ENCODE data around the gene HDC. TPM values are rescaled to one million over a fixed set of nuclear protein-coding genes. Genes with fewer than 3 reads are reported as not detected.

The HDC gene
- total and polyA plus RNA-seq, 12 donors, result 0.11 to 0.32 (median 0.19) TPM; not detected in 6

DNA sequence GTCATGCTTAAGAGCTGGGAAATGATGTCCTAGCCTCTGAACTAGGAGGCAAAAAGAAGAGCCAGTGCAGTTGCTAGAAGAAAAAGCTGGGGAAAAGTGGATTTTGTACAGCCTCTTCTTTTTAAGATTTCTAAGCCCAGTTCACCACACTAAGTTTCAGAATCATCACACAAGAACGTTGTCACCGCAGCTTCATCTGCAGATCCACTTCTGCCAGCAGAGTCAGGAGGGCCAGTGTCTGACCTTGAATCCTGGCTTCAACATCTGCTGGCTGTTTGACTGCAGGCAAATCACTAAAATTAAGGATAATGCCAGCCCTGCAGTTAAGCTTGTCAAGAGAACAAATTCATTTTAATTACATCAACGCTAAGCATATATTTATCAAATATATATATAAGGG lies 36.2 kb downstream of the HDC start:
- Histone ChIP-seq H3K9me3 (replicated peaks in 1 of 3) (no peaks in the 10 kb centered on the region), H3K27me3 (no peaks in the 10 kb centered on the region), H3K4me3 (no peak overlapping the region), H3K4me1 (replicated peaks in 1 of 2) (no peaks in the 10 kb centered on the region), H3K36me3 (replicated peaks in 1 of 2) (no peaks in the 10 kb centered on the region), H3K27ac (no peak overlapping the region)
- WGBS, 4 donors, result 38 to 59% (median 42%) methylated on average over 3 of the region's 3 CpGs
- intact Hi-C loops (cut with DNase I), result no loop called here
- TF ChIP-seq, protein P1, sequence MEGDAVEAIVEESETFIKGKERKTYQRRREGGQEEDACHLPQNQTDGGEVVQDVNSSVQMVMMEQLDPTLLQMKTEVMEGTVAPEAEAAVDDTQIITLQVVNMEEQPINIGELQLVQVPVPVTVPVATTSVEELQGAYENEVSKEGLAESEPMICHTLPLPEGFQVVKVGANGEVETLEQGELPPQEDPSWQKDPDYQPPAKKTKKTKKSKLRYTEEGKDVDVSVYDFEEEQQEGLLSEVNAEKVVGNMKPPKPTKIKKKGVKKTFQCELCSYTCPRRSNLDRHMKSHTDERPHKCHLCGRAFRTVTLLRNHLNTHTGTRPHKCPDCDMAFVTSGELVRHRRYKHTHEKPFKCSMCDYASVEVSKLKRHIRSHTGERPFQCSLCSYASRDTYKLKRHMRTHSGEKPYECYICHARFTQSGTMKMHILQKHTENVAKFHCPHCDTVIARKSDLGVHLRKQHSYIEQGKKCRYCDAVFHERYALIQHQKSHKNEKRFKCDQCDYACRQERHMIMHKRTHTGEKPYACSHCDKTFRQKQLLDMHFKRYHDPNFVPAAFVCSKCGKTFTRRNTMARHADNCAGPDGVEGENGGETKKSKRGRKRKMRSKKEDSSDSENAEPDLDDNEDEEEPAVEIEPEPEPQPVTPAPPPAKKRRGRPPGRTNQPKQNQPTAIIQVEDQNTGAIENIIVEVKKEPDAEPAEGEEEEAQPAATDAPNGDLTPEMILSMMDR (IDR thresholded peaks at IDR 0.05), result no peak
- TF ChIP-seq POLR2A (IDR thresholded peaks at IDR 0.05), result no peak
- DNase-seq, result peak; percentile 34 to 71 (median 65)

DNA sequence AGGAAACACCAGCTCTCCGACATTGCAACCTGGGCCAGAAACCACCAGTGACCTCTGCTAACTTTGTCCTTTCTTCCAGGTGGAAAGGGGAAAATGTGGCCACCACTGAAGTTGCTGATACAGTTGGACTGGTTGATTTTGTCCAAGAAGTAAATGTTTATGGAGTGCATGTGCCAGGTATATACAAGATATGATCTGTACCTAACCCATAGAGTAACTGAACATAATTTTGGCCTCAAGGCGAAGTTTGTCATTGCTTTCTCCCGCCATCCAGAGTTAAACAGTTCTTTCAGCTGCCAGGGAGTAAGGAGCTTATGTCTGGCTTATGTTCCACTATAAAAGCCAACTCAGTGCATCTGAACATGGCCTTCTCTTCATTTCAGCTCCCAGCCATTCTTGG lies 36.7 kb downstream of the HDC start:
- H3K27me3 ChIP-seq, result no peaks in the 10 kb centered on the region
- H3K4me3 ChIP-seq, result no peak overlapping the region
- TF ChIP-seq, protein P1 (IDR thresholded peaks at IDR 0.05), result no peak
- TF ChIP-seq POLR2A (IDR thresholded peaks at IDR 0.05), result no peak
- no peaks in the 10 kb centered on the region for H3K4me1 ChIP-seq (replicated peaks in 1 of 2)
- WGBS, 4 donors, result 90 to 96% (median 95%) methylated on average over 3 of the region's 3 CpGs
- no peaks in the 10 kb centered on the region for H3K36me3 ChIP-seq (replicated peaks in 1 of 2)
- H3K27ac ChIP-seq, result no peak overlapping the region
- no peak for DNase-seq
- intact Hi-C loops (cut with DNase I), result no loop called here
- no peaks in the 10 kb centered on the region for H3K9me3 ChIP-seq (replicated peaks in 1 of 3)

DNA sequence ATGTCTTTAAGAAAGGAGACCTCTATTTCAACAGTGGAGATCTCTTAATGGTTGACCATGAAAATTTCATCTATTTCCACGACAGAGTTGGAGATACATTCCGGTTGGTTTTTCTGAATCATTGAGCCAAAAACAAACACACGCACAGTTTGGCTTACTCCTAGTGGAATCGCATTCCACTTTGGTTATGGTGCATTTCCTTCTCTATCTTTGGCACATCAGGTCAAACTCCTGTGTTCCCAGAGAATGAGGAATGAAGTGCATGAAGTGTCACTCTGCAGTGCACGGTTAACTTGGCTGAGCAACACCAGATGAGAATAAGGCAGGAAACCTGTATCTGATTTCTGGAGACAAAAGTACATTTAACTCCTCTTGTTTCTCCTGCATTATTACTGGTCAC lies 38.5 kb downstream of the HDC start:
- H3K4me3 ChIP-seq, result no peak overlapping the region
- no peak for DNase-seq
- no peaks in the 10 kb centered on the region for H3K9me3 ChIP-seq (replicated peaks in 1 of 3)
- WGBS, 4 donors, result 80 to 87% (median 84%) methylated on average over 5 of the region's 5 CpGs
- H3K27ac ChIP-seq, result no peak overlapping the region
- intact Hi-C loops (cut with DNase I), result no loop called here
- H3K27me3 ChIP-seq, result no peaks in the 10 kb centered on the region
- H3K36me3 ChIP-seq (replicated peaks in 1 of 2), result no peaks in the 10 kb centered on the region
- H3K4me1 ChIP-seq (replicated peaks in 1 of 2), result no peaks in the 10 kb centered on the region
- no peak for TF ChIP-seq POLR2A (IDR thresholded peaks at IDR 0.05)
- TF ChIP-seq, protein P1 (IDR thresholded peaks at IDR 0.05), result no peak

DNA sequence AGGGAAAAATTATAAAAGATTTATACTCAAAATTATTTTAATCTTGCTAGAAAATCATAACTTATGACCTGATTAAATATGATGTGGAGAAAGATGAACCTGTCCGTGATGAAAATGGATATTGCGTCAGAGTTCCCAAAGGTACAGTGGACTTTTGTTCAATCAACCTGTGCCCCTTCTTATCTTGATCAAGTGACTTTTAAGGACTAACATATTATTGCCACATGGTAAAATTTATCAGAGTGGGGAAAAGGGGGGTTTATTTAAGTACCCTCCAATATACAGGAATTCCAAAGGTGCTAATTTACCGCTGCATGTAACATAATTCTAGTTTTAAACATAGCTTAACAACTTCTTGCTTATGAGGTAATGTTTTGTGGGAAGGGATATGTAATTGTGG lies 39.6 kb downstream of the HDC start:
- H3K27me3 ChIP-seq, result no peaks in the 10 kb centered on the region
- 94 to 96% (median 96%) methylated on average over 3 of the region's 3 CpGs for WGBS, 4 donors

More for the DNA sequence above, 39.6 kb downstream of the HDC start:
- intact Hi-C loops (cut with DNase I), result no loop called here
- no peaks in the 10 kb centered on the region for H3K9me3 ChIP-seq (replicated peaks in 1 of 3)
- H3K4me1 ChIP-seq (replicated peaks in 1 of 2), result no peaks in the 10 kb centered on the region
- H3K27ac ChIP-seq, result no peak overlapping the region
- H3K36me3 ChIP-seq (replicated peaks in 1 of 2), result no peaks in the 10 kb centered on the region
- no peak overlapping the region for H3K4me3 ChIP-seq
- TF ChIP-seq, protein P1 (IDR thresholded peaks at IDR 0.05), result no peak
- TF ChIP-seq POLR2A (IDR thresholded peaks at IDR 0.05), result no peak
- no peak for DNase-seq

Data from adrenal gland (tissue), 12 donors.